ENCODE results near the gene USP7. TPM values are rescaled to one million over a fixed set of nuclear protein-coding genes. Genes with fewer than 3 reads are reported as not detected.

The USP7 gene
- total RNA-seq, 4 donors from 2014 or later, result 58.8 to 94.3 (median 82.4) TPM

DNA sequence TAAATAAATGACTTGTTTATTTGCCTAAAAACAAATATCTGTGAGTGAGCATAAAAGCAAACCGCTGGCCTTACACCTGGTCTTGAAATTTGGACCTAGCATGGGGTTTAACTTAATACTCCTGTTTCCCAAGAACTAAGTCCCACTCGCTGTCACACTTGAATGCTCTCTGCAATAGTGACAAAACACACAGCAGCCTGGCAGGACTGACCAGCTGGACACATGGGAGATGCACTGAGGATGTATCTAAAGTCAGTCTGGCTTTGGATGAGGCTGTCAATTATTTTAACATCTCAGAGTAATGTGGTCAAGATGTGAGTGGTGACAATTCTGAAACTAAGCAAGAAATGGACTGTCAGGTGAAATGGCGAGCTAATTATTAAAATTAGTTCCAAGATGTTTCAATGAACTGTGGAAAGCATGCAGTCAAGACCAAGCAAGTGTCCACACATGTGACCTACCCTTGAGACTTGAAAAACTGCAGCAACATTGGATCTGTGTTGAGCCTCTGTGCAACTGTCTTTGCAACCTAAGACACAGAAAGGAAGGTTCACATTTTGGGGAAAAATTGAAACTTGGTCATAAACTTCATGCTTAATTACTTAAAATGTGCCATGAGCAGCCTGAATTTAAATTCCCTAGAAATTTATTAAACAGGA lies 64.9 kb downstream of the USP7 start:
- H3K27me3 ChIP-seq, result no peaks in the 10 kb centered on the region
- H3K36me3 ChIP-seq, result peaks cover 6 to 100% of the 10 kb centered on the region in 2 donors
- H3K9me3 ChIP-seq, result no peaks in the 10 kb centered on the region
- H3K27ac ChIP-seq, result no peak overlapping the region
- no peak overlapping the region for H3K4me3 ChIP-seq
- TF ChIP-seq POLR2A (IDR thresholded peaks at IDR 0.05), result no peak
- no peak for TF ChIP-seq POLR2AphosphoS5 (IDR thresholded peaks at IDR 0.05)
- TF ChIP-seq EP300 (IDR thresholded peaks at IDR 0.05), result no peak
- H3K4me1 ChIP-seq, result no peaks in the 10 kb centered on the region
- 90 to 97% methylated on average over 2 to 3 of the region's 3 CpGs for WGBS, 2 donors (ENCODE audit: low coverage in 1 of 2)
- ATAC-seq, result no peak

DNA sequence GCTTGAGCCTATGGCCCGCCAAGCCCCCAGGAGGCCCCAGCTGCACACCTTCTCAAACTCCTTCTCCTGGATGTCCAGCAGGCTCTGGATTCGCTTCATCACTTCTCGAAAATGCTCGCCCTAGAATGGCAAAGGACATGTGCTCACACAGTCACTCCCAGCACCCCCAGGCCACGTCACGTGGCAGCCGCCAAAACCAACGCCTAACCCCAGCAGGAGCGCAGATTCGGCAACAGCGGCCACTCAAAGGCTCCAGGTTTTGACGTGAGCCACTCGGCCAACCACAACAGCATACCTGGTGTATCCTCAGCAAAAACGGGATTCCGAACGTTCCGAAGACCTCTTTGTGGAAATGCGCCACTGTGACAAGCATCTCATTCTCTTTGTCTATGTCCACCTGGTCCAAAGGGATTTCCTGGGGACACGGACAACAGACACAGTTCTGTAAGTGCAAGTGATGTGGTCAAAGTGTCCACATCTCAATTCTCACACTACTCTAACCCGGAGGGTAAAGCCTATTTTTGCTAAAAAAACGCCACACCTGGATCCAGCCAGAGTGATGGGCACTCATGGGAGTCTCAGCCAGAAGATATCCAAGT lies 68.9 kb downstream of the USP7 start:
- 90 to 97% methylated on average over 11 to 13 of the region's 21 CpGs for WGBS, 2 donors (ENCODE audit: low coverage in 1 of 2)
- Histone ChIP-seq H3K9me3 (no peaks in the 10 kb centered on the region), H3K27ac (no peak overlapping the region), H3K4me3 (no peak overlapping the region), H3K4me1 (no peaks in the 10 kb centered on the region), H3K27me3 (no peaks in the 10 kb centered on the region), H3K36me3 (peaks cover 0 to 100% of the 10 kb centered on the region in 2 donors)
- TF ChIP-seq, protein P1, sequence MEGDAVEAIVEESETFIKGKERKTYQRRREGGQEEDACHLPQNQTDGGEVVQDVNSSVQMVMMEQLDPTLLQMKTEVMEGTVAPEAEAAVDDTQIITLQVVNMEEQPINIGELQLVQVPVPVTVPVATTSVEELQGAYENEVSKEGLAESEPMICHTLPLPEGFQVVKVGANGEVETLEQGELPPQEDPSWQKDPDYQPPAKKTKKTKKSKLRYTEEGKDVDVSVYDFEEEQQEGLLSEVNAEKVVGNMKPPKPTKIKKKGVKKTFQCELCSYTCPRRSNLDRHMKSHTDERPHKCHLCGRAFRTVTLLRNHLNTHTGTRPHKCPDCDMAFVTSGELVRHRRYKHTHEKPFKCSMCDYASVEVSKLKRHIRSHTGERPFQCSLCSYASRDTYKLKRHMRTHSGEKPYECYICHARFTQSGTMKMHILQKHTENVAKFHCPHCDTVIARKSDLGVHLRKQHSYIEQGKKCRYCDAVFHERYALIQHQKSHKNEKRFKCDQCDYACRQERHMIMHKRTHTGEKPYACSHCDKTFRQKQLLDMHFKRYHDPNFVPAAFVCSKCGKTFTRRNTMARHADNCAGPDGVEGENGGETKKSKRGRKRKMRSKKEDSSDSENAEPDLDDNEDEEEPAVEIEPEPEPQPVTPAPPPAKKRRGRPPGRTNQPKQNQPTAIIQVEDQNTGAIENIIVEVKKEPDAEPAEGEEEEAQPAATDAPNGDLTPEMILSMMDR (IDR thresholded peaks at IDR 0.05), result no peak
- TF ChIP-seq POLR2AphosphoS5 (IDR thresholded peaks at IDR 0.05) (no peak), POLR2A (IDR thresholded peaks at IDR 0.05) (no peak), EP300 (IDR thresholded peaks at IDR 0.05) (no peak)
- no peak for ATAC-seq

DNA sequence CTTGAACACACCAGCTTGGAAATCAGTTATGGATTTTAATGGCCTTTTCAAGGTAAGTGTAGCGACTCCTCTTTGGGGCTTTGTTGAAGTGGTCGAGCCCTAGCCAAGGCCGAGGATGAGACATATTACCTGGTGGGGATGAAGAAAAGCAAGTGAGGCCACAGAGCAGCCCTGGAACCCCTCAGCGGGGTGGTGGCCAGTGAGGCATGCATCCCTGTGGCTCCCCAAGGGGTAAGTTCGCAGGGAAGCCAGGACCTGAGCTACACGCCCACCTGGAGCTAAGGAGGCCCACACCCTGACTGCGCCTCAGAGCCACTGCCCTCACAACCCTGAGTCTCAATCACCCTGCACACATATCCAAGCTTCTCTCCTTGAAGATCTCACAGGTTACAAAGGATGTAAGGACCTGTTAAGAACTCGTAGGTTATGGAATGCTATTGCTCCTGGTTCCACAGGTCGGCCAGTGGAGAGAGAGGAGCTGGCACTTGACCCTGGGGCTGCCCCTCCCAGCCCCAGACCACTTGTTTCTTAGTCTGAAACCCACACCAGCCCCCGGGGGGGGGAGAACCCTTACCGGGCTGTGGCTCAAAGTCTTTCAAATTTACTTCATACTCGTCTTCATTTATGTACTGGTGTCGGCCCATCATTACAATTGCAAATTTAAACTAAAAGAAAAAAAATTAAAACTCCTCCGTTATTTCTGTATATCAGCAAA lies 69.6 kb downstream of the USP7 start:
- no peak overlapping the region for H3K27ac ChIP-seq
- 78 to 85% methylated on average over 8 to 9 of the region's 14 CpGs for WGBS, 2 donors (ENCODE audit: low coverage in 1 of 2)
- H3K4me1 ChIP-seq, result no peaks in the 10 kb centered on the region
- TF ChIP-seq, protein P1 (IDR thresholded peaks at IDR 0.05), result no peak
- TF ChIP-seq POLR2A (IDR thresholded peaks at IDR 0.05), result peak in 1 of 2 donors; percentile 5
- no peaks in the 10 kb centered on the region for H3K9me3 ChIP-seq
- H3K27me3 ChIP-seq, result no peaks in the 10 kb centered on the region
- H3K4me3 ChIP-seq, result no peak overlapping the region
- peaks cover 0 to 100% of the 10 kb centered on the region in 2 donors for H3K36me3 ChIP-seq
- ATAC-seq, result no peak

DNA sequence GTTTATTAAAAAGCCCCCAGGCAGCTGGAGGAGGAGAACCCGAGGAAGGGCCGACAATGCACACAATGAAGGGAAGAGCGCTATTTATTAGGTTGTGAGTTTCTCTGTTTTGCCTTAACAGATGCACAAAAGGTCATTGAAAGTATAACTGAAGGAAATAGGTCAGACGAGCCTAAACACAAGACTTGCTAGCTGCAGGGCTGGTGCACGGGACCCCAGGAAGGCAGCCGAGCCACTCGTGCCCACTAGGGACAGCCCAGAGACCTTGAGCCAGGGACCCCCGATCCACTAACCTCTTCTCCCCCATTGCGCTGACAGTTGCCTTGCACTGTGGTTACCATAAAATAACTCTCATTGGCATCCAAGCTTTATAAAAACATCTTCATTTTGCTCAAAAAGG lies 70.3 kb downstream of the USP7 start:
- TF ChIP-seq, protein P1 (IDR thresholded peaks at IDR 0.05), result no peak
- no peak for TF ChIP-seq EP300 (IDR thresholded peaks at IDR 0.05)
- TF ChIP-seq POLR2AphosphoS5 (IDR thresholded peaks at IDR 0.05), result no peak
- no peak for TF ChIP-seq POLR2A (IDR thresholded peaks at IDR 0.05)
- Histone ChIP-seq H3K27me3 (no peaks in the 10 kb centered on the region), H3K36me3 (peaks cover 0 to 94% of the 10 kb centered on the region in 2 donors), H3K4me3 (no peak overlapping the region), H3K9me3 (no peaks in the 10 kb centered on the region), H3K4me1 (peaks cover 0 to 1% (median 0%) of the 10 kb centered on the region in 3 donors), H3K27ac (no peak overlapping the region)
- WGBS, 2 donors (ENCODE audit: low coverage in 1 of 2), result 61 to 73% methylated on average over 7 of the region's 9 CpGs
- no peak for ATAC-seq

DNA sequence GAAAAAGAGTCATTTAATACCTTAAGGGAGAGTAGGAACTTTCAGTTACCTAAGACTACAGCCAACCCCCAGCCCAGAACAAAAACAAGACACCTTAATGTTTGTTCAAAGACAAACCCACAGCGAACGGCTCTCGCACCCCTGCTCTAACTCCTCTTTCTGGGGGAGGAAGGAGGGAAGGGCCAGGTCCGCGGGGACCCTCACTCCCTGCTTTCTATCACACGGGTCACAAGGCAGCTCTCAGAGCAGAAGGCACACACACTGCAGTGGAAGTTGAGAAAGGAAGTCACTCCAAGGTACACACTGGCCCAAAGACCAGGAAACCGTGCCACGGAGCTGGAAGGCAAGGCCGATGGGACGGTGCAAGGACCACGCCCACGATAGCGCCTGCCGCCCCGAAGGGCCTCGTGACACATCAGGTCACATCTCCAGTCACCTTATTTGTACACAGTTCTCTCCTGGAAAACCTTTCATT lies 71.6 kb downstream of the USP7 start:
- no peaks in the 10 kb centered on the region for H3K27me3 ChIP-seq
- no peaks in the 10 kb centered on the region for H3K9me3 ChIP-seq
- peak overlapping the region in 2 of 4 donors; percentile 4 to 7 for H3K27ac ChIP-seq
- ATAC-seq, result no peak
- H3K4me3 ChIP-seq, result no peak overlapping the region
- peaks cover 0 to 10% (median 0%) of the 10 kb centered on the region in 3 donors for H3K4me1 ChIP-seq
- peaks cover 0 to 82% of the 10 kb centered on the region in 2 donors for H3K36me3 ChIP-seq
- WGBS, 2 donors (ENCODE audit: low coverage in 1 of 2), result 58 to 71% methylated on average over 9 to 14 of the region's 16 CpGs
- TF ChIP-seq EP300 (IDR thresholded peaks at IDR 0.05) (no peak), POLR2A (IDR thresholded peaks at IDR 0.05) (no peak), POLR2AphosphoS5 (IDR thresholded peaks at IDR 0.05) (no peak)
- TF ChIP-seq, protein P1 (IDR thresholded peaks at IDR 0.05), result no peak

Measured in gastroesophageal sphincter (tissue), 4 donors.